DLD1 (cell line): ENCODE data around the gene MSANTD7.

ENCODE experiments used
- in situ Hi-C: cut with HindIII; loops from 2 replicates; pipeline ENCODE4 v1.10.0; 2017; ENCODE audit warnings: low sequenced_read_pairs

Gene MSANTD7

GRCh38 chr10:14879928-14880193 is 41.8 kb downstream of the MSANTD7 start:
- in situ Hi-C loops = no loop called here

DNA sequence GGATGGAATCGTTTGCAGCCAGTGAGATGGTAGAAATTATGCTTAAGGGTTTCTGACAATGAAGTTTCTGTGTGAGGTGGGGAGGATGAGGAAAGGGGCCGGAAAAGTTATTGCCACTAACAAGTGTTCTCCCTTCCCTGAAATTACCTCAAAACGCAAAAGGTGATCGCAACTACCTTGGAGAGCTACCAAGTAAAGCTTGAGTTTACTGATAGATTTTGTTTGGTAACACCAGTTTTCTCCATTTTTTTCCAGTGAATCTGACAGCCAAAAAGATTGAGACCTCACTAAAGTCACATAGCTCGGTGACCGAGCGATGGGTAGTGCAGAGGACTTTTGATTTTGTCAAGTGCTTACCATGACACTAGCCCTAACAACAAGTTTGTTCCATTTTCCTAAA is 42.1 kb downstream of the MSANTD7 start:
- in situ Hi-C loops = no loop called here

GRCh38 chr10:14884082-14884481 is 46.0 kb downstream of the MSANTD7 start:
- in situ Hi-C loops = no loop called here
